Measurements from ENCODE around the gene RRP15. TPM values are rescaled to one million over a fixed set of nuclear protein-coding genes. Genes with fewer than 3 reads are reported as not detected.

The RRP15 gene
- total RNA-seq, 6 experiments from 2014 or later: 24.9 to 33.6 (median 30.5) TPM

DNA sequence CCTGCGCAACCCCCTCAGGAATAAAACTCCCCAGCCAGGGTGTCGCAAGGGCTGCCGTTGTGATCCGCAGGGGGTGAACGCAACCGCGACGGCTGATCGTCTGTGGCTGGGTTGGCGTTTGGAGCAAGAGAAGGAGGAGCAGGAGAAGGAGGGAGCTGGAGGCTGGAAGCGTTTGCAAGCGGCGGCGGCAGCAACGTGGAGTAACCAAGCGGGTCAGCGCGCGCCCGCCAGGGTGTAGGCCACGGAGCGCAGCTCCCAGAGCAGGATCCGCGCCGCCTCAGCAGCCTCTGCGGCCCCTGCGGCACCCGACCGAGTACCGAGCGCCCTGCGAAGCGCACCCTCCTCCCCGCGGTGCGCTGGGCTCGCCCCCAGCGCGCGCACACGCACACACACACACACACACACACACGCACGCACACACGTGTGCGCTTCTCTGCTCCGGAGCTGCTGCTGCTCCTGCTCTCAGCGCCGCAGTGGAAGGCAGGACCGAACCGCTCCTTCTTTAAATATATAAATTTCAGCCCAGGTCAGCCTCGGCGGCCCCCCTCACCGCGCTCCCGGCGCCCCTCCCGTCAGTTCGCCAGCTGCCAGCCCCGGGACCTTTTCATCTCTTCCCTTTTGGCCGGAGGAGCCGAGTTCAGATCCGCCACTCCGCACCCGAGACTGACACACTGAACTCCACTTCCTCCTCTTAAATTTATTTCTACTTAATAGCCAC, 60.7 kb downstream of the RRP15 start:
- Mint-ChIP-seq H3K27me3 (ENCODE audit: insufficient read depth) (peaks cover 4% of the 10 kb centered on the region), H3K4me1 (ENCODE audit: low read depth) (peaks cover 39% of the 10 kb centered on the region), H3K9me3 (no peaks in the 10 kb centered on the region), H3K27ac (no peak overlapping the region; the same call in 1 of the 2 replicates), H3K4me3 (no peak overlapping the region), H3K36me3 (ENCODE audit: low read depth) (no peaks in the 10 kb centered on the region)
- TF ChIP-seq, protein P1, sequence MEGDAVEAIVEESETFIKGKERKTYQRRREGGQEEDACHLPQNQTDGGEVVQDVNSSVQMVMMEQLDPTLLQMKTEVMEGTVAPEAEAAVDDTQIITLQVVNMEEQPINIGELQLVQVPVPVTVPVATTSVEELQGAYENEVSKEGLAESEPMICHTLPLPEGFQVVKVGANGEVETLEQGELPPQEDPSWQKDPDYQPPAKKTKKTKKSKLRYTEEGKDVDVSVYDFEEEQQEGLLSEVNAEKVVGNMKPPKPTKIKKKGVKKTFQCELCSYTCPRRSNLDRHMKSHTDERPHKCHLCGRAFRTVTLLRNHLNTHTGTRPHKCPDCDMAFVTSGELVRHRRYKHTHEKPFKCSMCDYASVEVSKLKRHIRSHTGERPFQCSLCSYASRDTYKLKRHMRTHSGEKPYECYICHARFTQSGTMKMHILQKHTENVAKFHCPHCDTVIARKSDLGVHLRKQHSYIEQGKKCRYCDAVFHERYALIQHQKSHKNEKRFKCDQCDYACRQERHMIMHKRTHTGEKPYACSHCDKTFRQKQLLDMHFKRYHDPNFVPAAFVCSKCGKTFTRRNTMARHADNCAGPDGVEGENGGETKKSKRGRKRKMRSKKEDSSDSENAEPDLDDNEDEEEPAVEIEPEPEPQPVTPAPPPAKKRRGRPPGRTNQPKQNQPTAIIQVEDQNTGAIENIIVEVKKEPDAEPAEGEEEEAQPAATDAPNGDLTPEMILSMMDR (IDR thresholded peaks at IDR 0.05): no peak; the same call in 1 of the 2 replicates
- DNase-seq: peak; percentile 66

DNA sequence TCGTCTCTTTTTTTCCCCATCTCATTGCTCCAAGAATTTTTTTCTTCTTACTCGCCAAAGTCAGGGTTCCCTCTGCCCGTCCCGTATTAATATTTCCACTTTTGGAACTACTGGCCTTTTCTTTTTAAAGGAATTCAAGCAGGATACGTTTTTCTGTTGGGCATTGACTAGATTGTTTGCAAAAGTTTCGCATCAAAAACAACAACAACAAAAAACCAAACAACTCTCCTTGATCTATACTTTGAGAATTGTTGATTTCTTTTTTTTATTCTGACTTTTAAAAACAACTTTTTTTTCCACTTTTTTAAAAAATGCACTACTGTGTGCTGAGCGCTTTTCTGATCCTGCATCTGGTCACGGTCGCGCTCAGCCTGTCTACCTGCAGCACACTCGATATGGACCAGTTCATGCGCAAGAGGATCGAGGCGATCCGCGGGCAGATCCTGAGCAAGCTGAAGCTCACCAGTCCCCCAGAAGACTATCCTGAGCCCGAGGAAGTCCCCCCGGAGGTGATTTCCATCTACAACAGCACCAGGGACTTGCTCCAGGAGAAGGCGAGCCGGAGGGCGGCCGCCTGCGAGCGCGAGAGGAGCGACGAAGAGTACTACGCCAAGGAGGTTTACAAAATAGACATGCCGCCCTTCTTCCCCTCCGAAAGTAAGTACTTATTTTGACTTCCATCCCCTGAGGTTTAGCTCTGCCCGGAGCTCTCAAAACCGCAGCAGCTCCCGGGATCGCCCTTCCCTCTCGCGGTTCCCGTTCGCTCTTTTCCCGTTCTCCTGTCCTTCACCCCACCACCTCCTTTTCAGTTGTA, 61.5 kb downstream of the RRP15 start:
- TF ChIP-seq, protein P1 (IDR thresholded peaks at IDR 0.05): no peak
- peak; percentile 5 for DNase-seq
- Mint-ChIP-seq H3K4me1 (ENCODE audit: low read depth) (peaks cover 47% of the 10 kb centered on the region), H3K36me3 (ENCODE audit: low read depth) (no peaks in the 10 kb centered on the region), H3K4me3 (no peak overlapping the region), H3K9me3 (no peaks in the 10 kb centered on the region), H3K27ac (no peak overlapping the region; the same call in 1 of the 2 replicates), H3K27me3 (ENCODE audit: insufficient read depth) (peaks cover 4% of the 10 kb centered on the region)

- Mint-ChIP-seq H3K36me3 (ENCODE audit: low read depth) (no peaks in the 10 kb centered on the region), H3K27ac (no peak overlapping the region; the same call in 1 of the 2 replicates), H3K27me3 (ENCODE audit: insufficient read depth) (peaks cover 4% of the 10 kb centered on the region), H3K4me3 (no peak overlapping the region), H3K9me3 (no peaks in the 10 kb centered on the region), H3K4me1 (ENCODE audit: low read depth) (peaks cover 49% of the 10 kb centered on the region)
- DNase-seq: no peak
- TF ChIP-seq, protein P1 (IDR thresholded peaks at IDR 0.05): no peak; the same call in 1 of the 2 replicates
Observed at GRCh38 chr1:218347336-218347722, 62.2 kb downstream of the RRP15 start.

DNA sequence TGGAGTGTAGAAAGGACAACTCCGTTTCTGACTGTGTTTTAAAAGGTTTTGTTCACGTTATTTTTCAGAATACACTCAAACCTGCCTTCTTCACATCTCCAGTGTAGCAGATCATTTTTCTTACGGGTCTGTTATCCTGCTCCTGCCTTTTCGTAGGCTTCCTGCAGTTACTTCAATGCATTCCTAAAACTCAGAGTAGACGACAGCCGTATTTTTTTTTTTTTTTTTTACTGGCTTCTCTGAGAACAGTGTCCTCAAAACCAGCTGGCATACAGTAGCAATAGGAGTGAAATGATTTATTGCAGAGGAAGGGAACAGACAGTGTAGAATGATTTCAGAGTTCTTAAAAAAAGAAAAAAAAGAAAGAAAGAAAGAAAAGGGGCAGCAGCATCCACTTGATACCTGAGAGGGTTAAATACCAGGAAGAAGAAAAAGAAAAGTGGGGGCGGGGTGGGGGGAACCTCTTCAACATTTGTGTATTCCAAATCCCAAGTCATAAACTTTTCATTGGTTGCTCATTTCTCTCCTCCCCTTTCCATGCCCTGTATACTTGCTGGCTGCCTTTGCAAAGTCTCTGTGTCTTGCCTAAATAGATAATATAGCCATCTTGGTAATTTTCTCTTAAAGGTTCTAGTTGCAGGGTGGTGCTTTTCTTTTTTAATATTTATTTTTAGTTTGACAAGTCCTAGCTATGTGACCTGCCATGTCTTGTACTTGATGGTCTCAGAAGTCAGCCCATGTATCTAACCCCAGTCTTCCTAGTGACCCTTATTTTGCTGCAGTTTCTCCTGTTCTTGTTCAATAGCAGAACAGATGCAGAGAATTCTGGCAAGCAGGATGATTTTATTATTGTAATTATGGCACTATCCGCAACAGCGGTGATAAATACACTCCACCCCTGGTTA, 62.9 kb downstream of the RRP15 start:
- Mint-ChIP-seq H3K27ac (no peak overlapping the region; the same call in 1 of the 2 replicates), H3K4me1 (ENCODE audit: low read depth) (peaks cover 49% of the 10 kb centered on the region)

More for the DNA sequence above, 62.9 kb downstream of the RRP15 start:
- H3K27me3 Mint-ChIP-seq (ENCODE audit: insufficient read depth): peaks cover 4% of the 10 kb centered on the region
- H3K4me3 Mint-ChIP-seq: no peak overlapping the region
- TF ChIP-seq, protein P1 (IDR thresholded peaks at IDR 0.05): no peak
- DNase-seq: no peak
- no peaks in the 10 kb centered on the region for H3K9me3 Mint-ChIP-seq
- no peaks in the 10 kb centered on the region for H3K36me3 Mint-ChIP-seq (ENCODE audit: low read depth)
